Lung (tissue), 12 donors: ENCODE data around the gene CARNS1. TPM values are rescaled to one million over a fixed set of nuclear protein-coding genes. Genes with fewer than 3 reads are reported as not detected.

ENCODE experiments used
- ATAC-seq: fragments of 200-7000 bp; cut with Tn5 transposase; one replicate; pipeline ENCODE4 v1.9.1; 2020; ENCODE audit warnings: moderate number of reproducible peaks; ENCODE audit not compliant: insufficient read depth, low FRiP score
- DNase-seq, 3 donors: peaks; one replicate each; pipeline ENCODE4 v3.0.0-alpha.2; 2013 to 2017
- H3K27ac ChIP-seq, 2 donors: one replicate each; pipeline ENCODE4 v1.5.1; 2013; ENCODE audit warnings: mild to moderate bottlenecking in 2 of 2, moderate library complexity in 2 of 2, control low read depth in 1 of 2, inconsistent platforms in 1 of 2, low read depth in 1 of 2, low read length in 1 of 2
- H3K27me3 ChIP-seq, 3 donors: one replicate each; pipeline ENCODE4 v1.5.1; 2013; ENCODE audit warnings: low read length in 2 of 3; ENCODE audit not compliant: control insufficient read depth in 3 of 3, insufficient read depth in 3 of 3
- H3K36me3 ChIP-seq, 4 donors: one replicate each; pipeline ENCODE4 v1.5.1; 2013; ENCODE audit warnings: low read length in 4 of 4, mild to moderate bottlenecking in 1 of 4, moderate library complexity in 1 of 4; ENCODE audit not compliant: control insufficient read depth in 4 of 4, insufficient read depth in 4 of 4
- H3K4me1 ChIP-seq, 5 donors: one replicate each; pipeline ENCODE4 v1.5.1; 2013; ENCODE audit warnings: low read length in 5 of 5, mild to moderate bottlenecking in 2 of 5, moderate library complexity in 1 of 5; ENCODE audit not compliant: control insufficient read depth in 5 of 5, insufficient read depth in 5 of 5
- H3K4me3 ChIP-seq: one replicate; pipeline ENCODE4 v1.5.1; 2013; ENCODE audit warnings: mild to moderate bottlenecking, control low read depth, moderate library complexity
- H3K9ac ChIP-seq, 2 donors: one replicate each; pipeline ENCODE4 v1.5.1; 2013; ENCODE audit warnings: low read length in 2 of 2, control low read depth in 1 of 2; ENCODE audit not compliant: insufficient read depth in 1 of 2
- H3K9me3 ChIP-seq, 4 donors: one replicate each; pipeline ENCODE4 v1.5.1; 2013; ENCODE audit warnings: low read length in 3 of 4, mild to moderate bottlenecking in 1 of 4, moderate library complexity in 1 of 4; ENCODE audit not compliant: control insufficient read depth in 4 of 4, insufficient read depth in 3 of 4
- WGBS, 2 donors: extraction: QIAGEN DNeasy Blood & Tissue Kit; methylation state at CpG; one replicate each; pipeline ENCODE4 v1.1.7; 2013; 5-methylcytosine and 5-hydroxymethylcytosine counted together
- polyA plus RNA-seq, 2 donors: library from polyadenylated mRNA; stranded (reverse); fragments of 200-250 nt; gene quantifications; one replicate each; pipeline ENCODE4 v1.2.1, GENCODE V29; 2013
- total RNA-seq, 2 donors: library from RNA; depleted of rRNA in 1 of 2; stranded (reverse); fragments of >200 nt in 1 of 2; gene quantifications; one replicate each; pipeline ENCODE4 v1.2.1, GENCODE V29; 2014 to 2021
- TF ChIP-seq, protein P1 (sequence below): IDR thresholded peaks from 2 replicates; pipeline ENCODE4 v1.5.1; 2012; ENCODE audit warnings: mild to moderate bottlenecking; ENCODE audit errors: control extremely low read depth, extremely low read depth
- donor health status: control.
- donor health status: control.
- donor health status: Bipolar disorder and iron deficiency.
- donor health status: healthy.
- donor health status: DM: yes; HTN: yes; CAD: no.

Gene CARNS1
- total and polyA plus RNA-seq, 4 donors: 0.15 to 1.7 (median 1.4) TPM

DNA sequence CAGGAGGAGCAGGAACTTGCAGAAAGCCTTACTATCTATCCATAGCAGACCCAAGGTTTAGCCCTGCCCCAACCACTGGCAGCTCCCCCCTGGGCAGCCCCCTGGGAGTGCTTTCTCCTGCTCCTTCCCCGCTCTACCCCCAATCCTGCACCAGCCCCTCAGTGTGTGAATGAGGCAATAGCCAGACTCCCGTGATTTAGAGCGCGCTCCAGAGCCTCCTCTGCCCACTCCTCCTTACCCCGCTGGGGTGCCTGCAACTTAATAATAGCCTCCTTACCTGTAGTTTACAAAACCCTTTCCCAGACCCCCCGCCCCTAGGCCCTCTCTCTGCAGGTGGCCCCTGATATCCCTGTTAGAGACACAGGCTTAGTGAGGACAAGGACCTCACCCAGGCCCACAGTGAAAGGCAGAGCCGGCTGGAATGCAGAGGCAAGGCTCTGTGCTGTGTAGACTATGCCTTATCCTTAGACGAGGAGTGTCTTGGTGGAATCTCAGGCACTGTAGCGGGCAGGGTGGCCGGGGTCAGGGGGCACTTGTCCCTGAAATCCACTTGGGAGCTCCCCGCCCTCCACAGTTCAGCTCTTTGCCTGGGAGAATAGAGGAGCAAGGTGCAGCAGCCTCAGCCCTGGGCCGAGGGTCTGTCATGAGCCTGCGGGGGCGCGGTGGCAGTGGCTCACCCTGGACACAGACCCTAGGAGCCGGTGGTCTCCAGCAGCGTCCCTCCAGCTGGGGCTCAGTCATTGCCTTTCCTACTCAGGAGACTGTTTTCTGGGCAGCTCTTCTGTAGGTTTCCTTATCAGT is 4.3 kb upstream of the CARNS1 start:
- ATAC-seq: no peak
- no peak overlapping the region for H3K9ac ChIP-seq

DNA sequence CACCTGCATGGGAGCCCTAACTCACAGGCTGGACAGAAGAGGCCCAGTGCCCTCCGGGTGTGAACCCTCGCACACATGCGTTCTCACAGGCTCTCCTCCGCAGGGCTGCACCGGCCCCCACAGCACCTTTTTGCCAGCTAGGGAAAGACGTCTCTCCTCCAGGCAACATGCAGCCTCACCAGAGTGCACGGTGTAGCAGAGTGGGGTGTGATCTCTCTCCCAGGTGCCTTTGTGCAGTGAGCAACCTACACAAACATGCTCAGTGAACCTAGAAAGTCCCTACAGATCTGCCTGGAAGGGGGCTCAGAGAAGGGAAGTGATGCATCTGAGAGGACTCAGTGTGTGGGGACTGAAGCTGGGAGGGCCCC is 3.7 kb upstream of the CARNS1 start:
- no peak for ATAC-seq
- DNase-seq: no peak
- Histone ChIP-seq H3K9me3 (no peaks in the 10 kb centered on the region), H3K9ac (no peak overlapping the region), H3K4me1 (peaks cover 0 to 15% (median 7%) of the 10 kb centered on the region in 5 donors), H3K27me3 (peaks cover 0 to 3% (median 2%) of the 10 kb centered on the region in 3 donors), H3K36me3 (no peaks in the 10 kb centered on the region), H3K4me3 (no peak overlapping the region), H3K27ac (no peak overlapping the region)
- TF ChIP-seq, protein P1, sequence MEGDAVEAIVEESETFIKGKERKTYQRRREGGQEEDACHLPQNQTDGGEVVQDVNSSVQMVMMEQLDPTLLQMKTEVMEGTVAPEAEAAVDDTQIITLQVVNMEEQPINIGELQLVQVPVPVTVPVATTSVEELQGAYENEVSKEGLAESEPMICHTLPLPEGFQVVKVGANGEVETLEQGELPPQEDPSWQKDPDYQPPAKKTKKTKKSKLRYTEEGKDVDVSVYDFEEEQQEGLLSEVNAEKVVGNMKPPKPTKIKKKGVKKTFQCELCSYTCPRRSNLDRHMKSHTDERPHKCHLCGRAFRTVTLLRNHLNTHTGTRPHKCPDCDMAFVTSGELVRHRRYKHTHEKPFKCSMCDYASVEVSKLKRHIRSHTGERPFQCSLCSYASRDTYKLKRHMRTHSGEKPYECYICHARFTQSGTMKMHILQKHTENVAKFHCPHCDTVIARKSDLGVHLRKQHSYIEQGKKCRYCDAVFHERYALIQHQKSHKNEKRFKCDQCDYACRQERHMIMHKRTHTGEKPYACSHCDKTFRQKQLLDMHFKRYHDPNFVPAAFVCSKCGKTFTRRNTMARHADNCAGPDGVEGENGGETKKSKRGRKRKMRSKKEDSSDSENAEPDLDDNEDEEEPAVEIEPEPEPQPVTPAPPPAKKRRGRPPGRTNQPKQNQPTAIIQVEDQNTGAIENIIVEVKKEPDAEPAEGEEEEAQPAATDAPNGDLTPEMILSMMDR: no peak
- 76 to 84% methylated on average over 7 of the region's 7 CpGs for WGBS, 2 donors

More for the DNA sequence above, 4.3 kb upstream of the CARNS1 start:
- H3K4me3 ChIP-seq: no peak overlapping the region
- peaks cover 0 to 11% (median under 1%) of the 10 kb centered on the region in 5 donors for H3K4me1 ChIP-seq
- no peak overlapping the region for H3K27ac ChIP-seq
- H3K27me3 ChIP-seq: peaks cover 0 to 3% (median 2%) of the 10 kb centered on the region in 3 donors
- no peaks in the 10 kb centered on the region for H3K9me3 ChIP-seq
- TF ChIP-seq, protein P1: no peak
- no peaks in the 10 kb centered on the region for H3K36me3 ChIP-seq
- DNase-seq: no peak
- WGBS, 2 donors: 82 to 83% methylated on average over 13 to 17 of the region's 17 CpGs

DNA sequence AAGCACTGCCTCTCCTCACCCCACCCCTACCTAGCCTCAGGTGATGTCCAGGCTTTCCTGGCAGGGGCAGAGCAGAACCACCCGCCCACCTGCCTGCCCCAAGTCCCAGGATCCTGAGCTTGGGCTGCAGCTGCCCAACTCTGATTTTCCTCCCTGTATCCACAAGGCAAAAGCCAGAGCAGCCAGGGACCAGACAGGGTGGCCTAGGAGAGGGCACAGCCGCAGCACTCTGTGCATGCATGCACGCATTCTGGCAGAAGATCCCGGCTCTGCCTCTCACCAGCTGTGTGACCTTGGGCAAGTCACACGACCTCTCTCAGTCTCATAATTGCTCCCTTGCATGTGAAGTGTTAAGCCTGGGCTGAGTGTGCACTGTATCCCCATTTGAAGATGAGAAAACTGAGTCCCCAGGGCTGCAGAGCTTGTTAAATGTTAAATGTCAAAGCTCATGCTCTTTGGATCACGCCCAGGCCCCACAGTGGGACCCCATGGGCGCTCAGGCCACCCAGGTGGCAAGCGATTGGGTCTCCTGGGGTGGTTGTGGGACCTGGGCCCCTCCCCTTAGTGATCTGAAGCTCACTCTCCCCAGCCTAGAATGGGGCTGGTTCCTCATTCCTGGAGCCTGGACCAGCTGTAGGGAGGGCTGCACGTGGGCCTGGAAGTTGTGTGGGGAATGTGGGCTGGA is 2.8 kb upstream of the CARNS1 start:
- ATAC-seq: no peak
- peaks cover 0 to under 1% (median 0%) of the 10 kb centered on the region in 4 donors for H3K9me3 ChIP-seq
- H3K27ac ChIP-seq: no peak overlapping the region
- 80 to 81% methylated on average over 9 of the region's 9 CpGs for WGBS, 2 donors
- peaks cover 0 to 3% (median 2%) of the 10 kb centered on the region in 3 donors for H3K27me3 ChIP-seq
- H3K4me3 ChIP-seq: no peak overlapping the region
- no peaks in the 10 kb centered on the region for H3K36me3 ChIP-seq
- DNase-seq: no peak
- TF ChIP-seq, protein P1: no peak
- no peak overlapping the region for H3K9ac ChIP-seq
- peaks cover 0 to 23% (median 15%) of the 10 kb centered on the region in 5 donors for H3K4me1 ChIP-seq
